ENCODE measurements around the gene FOXO3. TPM values are rescaled to one million over a fixed set of nuclear protein-coding genes. Genes with fewer than 3 reads are reported as not detected.

The FOXO3 gene
- polyA plus RNA-seq, 1 experiment = 25.4 TPM

- H3K36me3 ChIP-seq (ENCODE audit: control insufficient read depth, insufficient read depth, low read length) = no peaks in the 10 kb centered on the region
- ChIA-PET POLR2A (interaction anchor here (0.6 kb wide), 1 partner anchor 40 kb away, joined by 4 read pairs; no protein-coding TSS in a partner anchor), CTCF (interaction anchor here (1.2 kb wide), 1 partner anchor 8 kb away, joined by 3 read pairs; no protein-coding TSS in a partner anchor)
- H3K4me3 ChIP-seq (ENCODE audit: low read depth, low read length) = no peak overlapping the region
- no peak for TF ChIP-seq CTCF (IDR thresholded peaks at IDR 0.05; ENCODE audit: insufficient read depth, low read depth, low read length)
- DNase-seq (ENCODE audit: low read depth) = no peak
- H3K27me3 ChIP-seq (ENCODE audit: control insufficient read depth, insufficient read depth, low read length) = no peaks in the 10 kb centered on the region
These were observed 69.5 kb downstream of the FOXO3 start for GRCh38 chr6:108630050-108630714.

GRCh38 chr6:108632441-108632840 lies 71.7 kb downstream of the FOXO3 start:
- POLR2A ChIA-PET = no interaction called here
- no peak for TF ChIP-seq CTCF (IDR thresholded peaks at IDR 0.05; ENCODE audit: insufficient read depth, low read depth, low read length)
- CTCF ChIA-PET = no interaction called here
- no peak overlapping the region for H3K4me3 ChIP-seq (ENCODE audit: low read depth, low read length)
- no peak for DNase-seq (ENCODE audit: low read depth)
- H3K27me3 ChIP-seq (ENCODE audit: control insufficient read depth, insufficient read depth, low read length) = no peaks in the 10 kb centered on the region
- H3K36me3 ChIP-seq (ENCODE audit: control insufficient read depth, insufficient read depth, low read length) = no peaks in the 10 kb centered on the region

DNA sequence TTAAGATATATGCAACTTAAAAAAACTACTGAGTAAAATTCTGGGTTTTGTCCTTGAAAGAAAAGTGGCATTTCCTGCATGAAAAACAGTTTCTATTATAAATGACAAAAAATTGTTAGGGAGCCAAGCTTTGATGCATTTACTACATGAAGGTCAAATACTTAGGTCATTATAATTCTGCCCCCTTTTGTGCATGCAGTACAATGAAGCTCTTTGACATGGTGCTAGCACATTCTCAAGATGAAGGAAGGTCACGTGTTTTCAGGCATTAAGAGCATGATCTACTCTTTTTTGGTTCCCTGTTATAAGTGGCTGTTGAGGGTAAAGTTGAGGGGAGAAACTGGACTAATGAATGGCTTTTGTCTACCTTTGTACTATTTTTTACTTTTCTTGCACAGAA lies 72.7 kb downstream of the FOXO3 start:
- no peak for TF ChIP-seq CTCF (IDR thresholded peaks at IDR 0.05; ENCODE audit: insufficient read depth, low read depth, low read length)
- CTCF ChIA-PET = no interaction called here
- POLR2A ChIA-PET = no interaction called here
- Histone ChIP-seq H3K27me3 (ENCODE audit: control insufficient read depth, insufficient read depth, low read length) (no peaks in the 10 kb centered on the region), H3K36me3 (ENCODE audit: control insufficient read depth, insufficient read depth, low read length) (no peaks in the 10 kb centered on the region), H3K4me3 (ENCODE audit: low read depth, low read length) (no peak overlapping the region)
- no peak for DNase-seq (ENCODE audit: low read depth)

DNA sequence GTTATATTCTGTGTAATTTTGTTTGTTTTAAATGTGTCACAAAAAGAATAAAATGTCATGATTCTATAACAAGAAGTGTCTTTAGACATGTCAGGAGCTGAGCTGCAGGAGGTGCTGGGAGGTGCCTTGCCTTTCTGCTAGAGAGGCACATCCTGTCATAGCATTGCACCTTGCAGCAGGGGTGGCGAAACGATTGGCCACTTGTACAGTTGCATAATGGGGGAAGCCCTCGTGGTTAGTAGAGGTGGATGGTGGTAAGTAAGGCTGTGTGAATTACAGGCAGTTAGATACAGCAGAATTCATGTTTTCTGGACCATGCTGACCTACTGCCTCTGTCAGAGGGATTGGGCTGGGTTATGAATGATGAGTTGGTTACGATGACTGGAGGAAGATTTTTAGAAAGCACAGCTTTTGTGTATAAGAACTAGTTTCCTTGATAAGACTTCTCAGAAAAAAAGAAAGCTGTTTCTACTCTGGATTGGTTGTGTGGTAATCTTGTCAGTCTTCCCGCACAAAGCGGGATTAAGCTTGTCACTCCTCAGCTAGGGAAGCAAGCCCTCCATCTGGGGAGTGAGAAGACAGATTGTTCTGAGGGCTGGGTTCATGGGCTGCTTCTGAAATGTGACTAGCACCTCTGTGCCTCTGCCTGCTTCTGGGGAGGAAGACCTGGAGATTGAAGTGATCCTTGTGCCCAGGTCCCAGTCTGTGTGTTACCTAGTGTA lies 74.9 kb downstream of the FOXO3 start:
- Histone ChIP-seq H3K4me3 (ENCODE audit: low read depth, low read length) (no peak overlapping the region), H3K36me3 (ENCODE audit: control insufficient read depth, insufficient read depth, low read length) (no peaks in the 10 kb centered on the region; the same call in 1 of the 2 replicates), H3K27me3 (ENCODE audit: control insufficient read depth, insufficient read depth, low read length) (no peaks in the 10 kb centered on the region)
- TF ChIP-seq CTCF (IDR thresholded peaks at IDR 0.05; ENCODE audit: insufficient read depth, low read depth, low read length) = no peak
- DNase-seq (ENCODE audit: low read depth) = no peak
- ChIA-PET CTCF (interaction anchor here (0.6 to 0.7 kb wide), 2 partner anchors 16 to 31 kb away, joined by 3 read pairs; no protein-coding TSS in a partner anchor), POLR2A (no interaction called here)

DNA sequence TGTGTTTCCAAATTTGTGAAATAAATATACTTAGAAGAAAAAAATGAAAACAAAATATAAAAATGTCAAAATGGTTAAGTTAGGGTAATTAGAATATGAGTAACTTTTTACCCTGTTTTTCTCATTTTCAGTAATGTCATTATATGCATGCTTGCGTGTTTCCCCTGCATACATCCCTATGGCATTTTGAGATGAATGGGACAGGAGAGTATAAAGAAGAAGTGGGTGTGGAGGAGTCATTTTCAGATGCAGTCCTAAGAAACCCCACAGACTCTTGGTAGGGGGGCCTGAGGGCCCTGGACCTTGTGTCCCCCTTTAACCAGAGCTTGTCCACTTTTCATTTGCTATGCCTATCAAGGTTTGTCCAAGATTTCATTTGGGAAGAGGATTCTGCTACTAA lies 77.2 kb downstream of the FOXO3 start:
- DNase-seq (ENCODE audit: low read depth) = no peak
- Histone ChIP-seq H3K36me3 (ENCODE audit: control insufficient read depth, insufficient read depth, low read length) (no peaks in the 10 kb centered on the region; the same call in 1 of the 2 replicates), H3K4me3 (ENCODE audit: low read depth, low read length) (no peak overlapping the region), H3K27me3 (ENCODE audit: control insufficient read depth, insufficient read depth, low read length) (no peaks in the 10 kb centered on the region)
- POLR2A ChIA-PET = no interaction called here
- no peak for TF ChIP-seq CTCF (IDR thresholded peaks at IDR 0.05; ENCODE audit: insufficient read depth, low read depth, low read length)
- CTCF ChIA-PET = interaction anchor here (1.1 to 1.2 kb wide), 2 partner anchors 15 to 17 kb away, joined by 3 read pairs; no protein-coding TSS in a partner anchor

All from BJ (cell line).